ENCODE measurements around the gene CDK11B. TPM values are rescaled to one million over a fixed set of nuclear protein-coding genes. Genes with fewer than 3 reads are reported as not detected.
A peak's percentile ranks its signal among the peaks of the same experiment; 100 is the strongest.

CDK11B gene
- total and polyA plus RNA-seq, 12 donors = 8.8 to 65.4 (median 19.5) TPM

DNA sequence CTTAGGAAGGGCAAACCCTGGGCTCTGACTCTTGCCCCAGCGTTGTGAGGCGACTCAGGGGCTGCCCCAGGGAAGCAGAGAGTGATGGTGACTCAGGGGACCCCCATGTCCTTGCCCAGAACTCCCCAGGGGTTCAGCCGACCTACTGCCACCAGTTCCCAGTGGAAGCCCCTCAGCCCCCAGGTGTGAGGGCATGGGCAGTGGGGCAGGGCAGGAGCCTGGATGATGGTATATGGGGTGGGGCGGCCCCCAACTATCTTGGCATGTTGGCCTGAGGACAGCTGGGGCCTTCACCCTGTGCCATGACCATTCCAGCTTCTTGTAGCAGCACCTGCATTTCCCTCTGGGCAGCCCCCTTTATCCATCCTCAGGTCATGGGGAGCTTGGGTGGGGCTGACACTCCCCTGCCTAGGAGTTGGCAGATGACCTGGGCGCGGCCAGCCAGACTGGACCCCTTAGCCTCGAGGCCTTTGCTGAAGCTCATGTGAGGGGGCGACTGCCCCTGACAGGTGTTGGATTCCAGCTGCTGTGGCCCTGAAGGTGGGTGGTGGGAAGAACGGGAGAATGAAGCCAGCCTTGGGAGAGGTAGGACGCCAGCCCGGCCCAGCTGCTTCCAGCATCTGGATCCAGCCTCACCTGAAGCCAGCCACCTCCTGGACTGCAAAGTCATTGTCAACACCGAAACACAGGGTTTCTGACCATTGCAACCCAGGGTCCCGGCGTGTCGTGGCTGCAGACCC, 57.1 kb downstream of the CDK11B start:
- Histone ChIP-seq H3K9me3 (replicated peaks in 1 of 3) (no peaks in the 10 kb centered on the region), H3K4me1 (replicated peaks in 1 of 2) (peaks cover 25 to 36% of the 10 kb centered on the region in 2 donors), H3K4me3 (no peak overlapping the region), H3K36me3 (replicated peaks in 1 of 2) (no peaks in the 10 kb centered on the region), H3K27me3 (no peaks in the 10 kb centered on the region), H3K27ac (no peak overlapping the region)
- 91 to 94% (median 92%) methylated on average over 11 to 15 of the region's 15 CpGs for WGBS, 4 donors
- TF ChIP-seq, protein P1, sequence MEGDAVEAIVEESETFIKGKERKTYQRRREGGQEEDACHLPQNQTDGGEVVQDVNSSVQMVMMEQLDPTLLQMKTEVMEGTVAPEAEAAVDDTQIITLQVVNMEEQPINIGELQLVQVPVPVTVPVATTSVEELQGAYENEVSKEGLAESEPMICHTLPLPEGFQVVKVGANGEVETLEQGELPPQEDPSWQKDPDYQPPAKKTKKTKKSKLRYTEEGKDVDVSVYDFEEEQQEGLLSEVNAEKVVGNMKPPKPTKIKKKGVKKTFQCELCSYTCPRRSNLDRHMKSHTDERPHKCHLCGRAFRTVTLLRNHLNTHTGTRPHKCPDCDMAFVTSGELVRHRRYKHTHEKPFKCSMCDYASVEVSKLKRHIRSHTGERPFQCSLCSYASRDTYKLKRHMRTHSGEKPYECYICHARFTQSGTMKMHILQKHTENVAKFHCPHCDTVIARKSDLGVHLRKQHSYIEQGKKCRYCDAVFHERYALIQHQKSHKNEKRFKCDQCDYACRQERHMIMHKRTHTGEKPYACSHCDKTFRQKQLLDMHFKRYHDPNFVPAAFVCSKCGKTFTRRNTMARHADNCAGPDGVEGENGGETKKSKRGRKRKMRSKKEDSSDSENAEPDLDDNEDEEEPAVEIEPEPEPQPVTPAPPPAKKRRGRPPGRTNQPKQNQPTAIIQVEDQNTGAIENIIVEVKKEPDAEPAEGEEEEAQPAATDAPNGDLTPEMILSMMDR (IDR thresholded peaks at IDR 0.05) = no peak
- TF ChIP-seq POLR2A (IDR thresholded peaks at IDR 0.05) = no peak
- peak in 1 of 7 donors; percentile 48 for DNase-seq
- intact Hi-C loops (cut with DNase I) = no loop called here

DNA sequence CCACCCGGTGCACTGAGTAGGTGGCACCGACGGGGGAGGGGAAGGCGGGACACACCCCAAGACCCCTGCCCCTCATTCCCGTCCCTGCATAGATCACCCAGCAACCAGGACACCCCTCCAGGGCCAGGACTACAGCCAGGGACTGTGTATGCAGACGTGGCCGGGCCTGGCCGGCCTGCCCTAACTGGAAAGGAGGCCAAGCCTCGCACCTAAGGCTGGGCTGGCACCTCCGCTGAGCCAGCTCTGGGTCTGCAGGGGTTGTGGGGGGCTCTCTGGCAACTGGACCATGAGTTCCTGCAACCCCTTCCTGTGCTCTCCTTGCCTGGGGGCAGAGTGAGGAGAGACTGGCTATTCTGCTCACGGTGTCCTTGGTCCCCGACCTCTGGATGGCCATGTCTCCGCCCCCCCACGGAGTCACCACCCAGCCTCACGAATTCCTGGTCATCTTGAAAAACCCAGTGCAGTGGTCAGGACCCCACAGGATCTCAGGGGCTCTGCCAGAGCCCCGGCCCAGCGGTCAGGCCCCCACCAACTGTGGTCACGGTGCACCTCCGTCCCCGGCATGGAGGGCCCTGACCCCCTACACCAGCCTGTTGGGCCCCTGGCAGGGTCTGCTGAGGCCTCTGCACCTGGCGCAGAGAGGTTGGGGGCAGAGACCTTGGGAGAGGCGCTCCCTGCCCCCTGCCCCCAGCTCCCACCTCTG, 57.8 kb downstream of the CDK11B start:
- H3K4me1 ChIP-seq (replicated peaks in 1 of 2) = peaks cover 26 to 37% of the 10 kb centered on the region in 2 donors
- peak overlapping the region in 1 of 4 donors; percentile 77 for H3K4me3 ChIP-seq
- no peak overlapping the region for H3K27ac ChIP-seq
- H3K36me3 ChIP-seq (replicated peaks in 1 of 2) = no peaks in the 10 kb centered on the region
- H3K27me3 ChIP-seq = no peaks in the 10 kb centered on the region
- peak in 3 of 7 donors; percentile 26 to 47 (median 27) for DNase-seq
- TF ChIP-seq POLR2A (IDR thresholded peaks at IDR 0.05) = no peak
- TF ChIP-seq, protein P1 (IDR thresholded peaks at IDR 0.05) = no peak
- 59 to 82% (median 67%) methylated on average over 12 to 22 of the region's 22 CpGs; no CpG with 5 or more reads in 1 of the 4 donors for WGBS, 4 donors
- no peaks in the 10 kb centered on the region for H3K9me3 ChIP-seq (replicated peaks in 1 of 3)
- intact Hi-C loops (cut with DNase I) = no loop called here

DNA sequence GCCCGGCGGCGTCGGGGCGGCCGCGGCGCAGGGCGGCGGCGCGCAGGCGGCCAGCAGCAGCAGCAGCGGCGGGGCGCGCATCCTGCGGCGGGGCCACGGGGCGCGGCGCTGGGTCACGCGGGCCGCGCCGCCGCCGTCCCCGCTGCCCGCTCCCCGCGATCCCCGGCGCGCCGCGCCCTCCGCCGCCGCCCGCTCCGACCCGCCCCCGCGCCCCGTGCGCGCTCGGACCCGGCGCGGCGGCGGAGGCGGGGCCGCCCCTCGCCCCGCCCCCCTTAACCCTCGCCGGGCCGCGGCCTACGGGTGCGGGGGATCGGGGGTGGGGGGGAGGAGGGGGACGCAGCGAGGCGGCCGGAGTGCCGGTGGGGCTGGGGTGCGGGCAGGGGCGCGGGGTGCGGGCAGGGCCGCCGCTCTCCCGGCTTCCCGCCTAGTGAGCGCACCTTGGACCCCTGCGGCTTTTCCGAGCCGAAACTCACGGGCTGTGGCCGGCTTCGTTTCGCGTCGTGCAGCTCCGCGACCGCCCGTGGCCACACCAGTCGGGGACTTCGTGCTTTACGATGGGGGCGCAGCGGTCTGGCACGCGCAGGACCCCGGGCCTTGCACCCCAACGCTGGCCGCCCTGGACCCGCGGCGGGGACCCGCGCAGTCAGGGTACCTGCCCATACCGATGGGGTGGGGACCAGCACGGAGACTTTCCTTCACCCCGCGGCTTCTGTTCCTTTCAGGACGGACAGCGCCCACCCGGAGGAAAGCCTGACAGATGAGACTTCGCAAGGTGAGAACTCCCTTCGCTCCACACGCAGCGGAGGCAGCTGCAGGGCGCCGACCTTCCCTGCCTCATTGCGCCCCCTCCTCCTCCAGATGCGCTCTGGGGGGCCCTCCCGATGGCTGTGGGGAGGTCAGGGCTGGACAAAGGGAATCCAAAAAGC, 58.6 kb downstream of the CDK11B start, which contains the start of gene FNDC10:
TSS of gene FNDC10 (minus strand) at position 201 of the 926 bp plus-strand sequence. CDS start at position 81, 120 bp downstream.
- H3K27me3 ChIP-seq = no peaks in the 10 kb centered on the region
- intact Hi-C loops (cut with DNase I) = no loop called here
- H3K36me3 ChIP-seq (replicated peaks in 1 of 2) = no peaks in the 10 kb centered on the region
- H3K9me3 ChIP-seq (replicated peaks in 1 of 3) = no peaks in the 10 kb centered on the region
- peak within 1 kb of the TSS in 1 of 5 donors; percentile 85 for H3K27ac ChIP-seq
- WGBS, 4 donors = 3 to 17% (median 4%) methylated on average over 26 to 124 of the region's 125 CpGs; no CpG with 5 or more reads in 1 of the 4 donors
- peaks cover 26 to 37% of the 10 kb centered on the region in 2 donors for H3K4me1 ChIP-seq (replicated peaks in 1 of 2)
- peak within 1 kb of the TSS in 2 of 4 donors; percentile 5 to 77 for H3K4me3 ChIP-seq
- TF ChIP-seq, protein P1 (IDR thresholded peaks at IDR 0.05) = no peak
- TF ChIP-seq POLR2A (IDR thresholded peaks at IDR 0.05) = no peak
- DNase-seq = peak in 3 of 7 donors; percentile 31 to 48 (median 31)
